NCI-H345 (cell line): ENCODE data around the gene HERC4.
"Not testable (repeated sequence)": the region's sequence is repeated elsewhere in the genome, so short reads cannot be mapped to it uniquely, and the experiment has no call there.

Experiments used
- DNase-seq: peaks from one replicate; lab custom pipeline; 2025; lab: John Stamatoyannopoulos, UW

Gene HERC4

GRCh38 chr10:68049289-68050078 lies 25.6 kb downstream of the HERC4 start:
- no peak for DNase-seq

- no peak for DNase-seq
Observed at GRCh38 chr10:68047554-68048327, 27.3 kb downstream of the HERC4 start.

DNA sequence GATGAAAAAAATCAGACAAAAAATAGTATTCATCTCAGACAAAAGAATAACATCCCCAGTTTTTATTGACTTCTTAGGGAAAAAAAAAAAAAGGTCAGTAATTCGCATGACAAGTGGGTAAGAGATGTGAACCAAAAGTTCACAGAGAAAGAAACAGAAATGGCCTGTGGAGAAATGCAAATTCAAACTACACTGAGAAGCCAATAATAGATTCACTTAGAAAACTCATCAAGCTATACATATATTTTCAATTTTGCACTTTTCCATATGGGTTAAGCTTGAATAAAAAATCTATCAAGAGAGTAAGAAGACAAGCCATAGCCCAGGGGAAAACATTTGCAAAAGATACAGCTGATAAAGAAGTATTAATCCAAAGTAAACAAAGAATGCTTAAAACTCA lies 28.0 kb downstream of the HERC4 start:
- DNase-seq, result no peak

GRCh38 chr10:68046642-68047041 lies 28.4 kb downstream of the HERC4 start:
- DNase-seq, result no peak

DNA sequence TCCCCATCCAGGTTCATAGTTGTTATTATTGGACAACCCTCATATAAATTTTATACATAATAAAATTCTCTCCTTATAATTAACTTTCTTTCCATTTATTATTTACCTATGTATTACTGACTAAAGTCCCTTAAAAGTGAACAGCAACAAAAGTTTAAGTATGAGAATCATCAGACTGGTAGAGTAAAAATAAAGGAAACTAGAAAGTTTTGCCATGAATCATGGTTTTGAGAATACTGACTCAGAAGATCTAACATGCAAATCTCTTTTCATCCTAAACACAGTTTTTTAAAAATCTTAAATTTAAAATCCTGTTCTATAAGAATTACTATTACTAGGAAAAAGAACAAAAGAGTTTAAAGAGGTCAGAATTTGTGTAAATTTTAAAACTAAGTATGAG lies 32.1 kb downstream of the HERC4 start:
- DNase-seq, result no peak

GRCh38 chr10:68032113-68032512 lies 43.0 kb downstream of the HERC4 start:
- no peak for DNase-seq

- DNase-seq, result no peak
Observed at GRCh38 chr10:68027429-68027828, 47.7 kb downstream of the HERC4 start.

DNA sequence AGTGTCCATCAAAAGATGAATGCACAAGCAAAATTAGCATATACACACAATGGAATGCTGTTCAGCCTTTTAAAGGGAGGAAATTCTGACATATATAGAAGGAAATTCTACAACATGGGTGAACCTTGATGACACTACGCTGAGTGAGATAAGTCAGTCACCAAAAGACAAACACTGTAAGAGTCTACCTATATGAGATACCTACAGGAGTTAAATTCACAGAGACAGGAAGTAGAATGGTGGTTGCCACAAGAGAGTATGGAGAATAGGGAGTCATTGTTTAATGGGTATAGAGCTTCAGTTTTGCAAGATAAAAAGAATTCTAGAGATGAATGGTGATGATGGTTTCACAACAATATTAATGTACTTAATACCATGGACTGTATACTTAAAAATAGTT lies 51.8 kb downstream of the HERC4 start:
- no peak for DNase-seq

GRCh38 chr10:68022324-68022723 lies 52.8 kb downstream of the HERC4 start:
- not testable (repeated sequence) for DNase-seq

GRCh38 chr10:68016519-68016918 lies 58.6 kb downstream of the HERC4 start:
- DNase-seq, result not testable (repeated sequence)

- no peak for DNase-seq
Observed at GRCh38 chr10:68010426-68010940, 64.6 kb downstream of the HERC4 start.

DNA sequence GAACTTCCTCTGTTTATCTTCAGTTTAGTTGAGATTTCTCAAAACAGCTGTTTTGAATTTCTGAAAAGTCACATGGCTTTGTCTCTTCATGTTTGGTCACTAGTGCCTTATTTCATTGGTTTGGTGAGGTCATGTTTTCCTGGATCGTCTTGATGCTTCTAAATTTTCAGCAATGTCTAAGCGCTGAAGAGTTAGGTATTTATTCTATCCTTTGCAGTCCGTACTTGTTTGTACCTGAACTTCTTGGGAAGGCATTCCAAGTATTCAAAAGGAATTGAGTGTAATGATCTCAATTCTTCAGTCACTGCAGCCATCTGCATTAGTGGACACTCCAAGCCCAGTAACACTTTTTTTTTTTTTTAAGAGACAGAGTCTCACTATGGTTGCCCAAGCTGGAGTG lies 67.7 kb downstream of the HERC4 start:
- DNase-seq, result no peak

GRCh38 chr10:68001539-68001938 lies 73.5 kb downstream of the HERC4 start:
- DNase-seq, result no peak

DNA sequence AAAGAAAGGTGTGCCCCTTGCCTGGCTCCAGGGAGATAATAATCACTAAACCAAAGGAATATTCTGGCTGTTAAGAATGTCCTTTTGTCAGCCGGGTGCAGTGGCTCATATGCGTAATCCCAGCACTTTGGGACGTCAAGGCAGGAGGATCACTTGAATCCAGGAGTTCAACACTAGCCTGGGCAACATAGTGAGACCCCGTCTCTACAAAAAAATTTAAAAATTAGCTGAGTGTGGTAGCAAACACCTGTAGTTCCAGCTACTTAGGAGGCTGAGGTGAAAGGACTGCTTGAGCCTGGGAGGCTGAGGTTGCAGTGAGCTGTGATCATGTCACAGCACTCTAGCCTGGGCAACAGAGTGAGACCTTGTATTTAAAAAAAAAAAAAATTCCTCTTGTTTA lies 74.1 kb downstream of the HERC4 start:
- no peak for DNase-seq

GRCh38 chr10:67990093-67990492 lies 85.0 kb downstream of the HERC4 start:
- no peak for DNase-seq

DNA sequence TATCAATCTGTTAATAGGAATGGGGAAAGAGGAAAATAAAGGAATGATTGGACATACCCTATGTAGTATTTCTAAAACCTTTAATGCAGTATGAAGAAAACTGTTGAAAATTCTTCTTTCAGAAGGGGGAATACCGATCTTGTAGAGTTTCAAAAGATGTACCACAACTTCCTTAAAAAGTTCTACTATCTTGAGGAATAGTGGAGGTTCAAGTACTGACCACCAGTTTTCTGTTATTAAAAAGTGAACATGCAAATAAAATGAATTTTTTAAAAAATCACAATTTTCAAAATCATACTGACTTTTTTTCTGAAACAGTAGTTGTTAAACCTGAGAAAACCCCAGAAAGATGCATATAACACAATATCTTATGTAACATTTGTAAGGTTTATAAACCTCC lies 86.5 kb downstream of the HERC4 start:
- no peak for DNase-seq

DNA sequence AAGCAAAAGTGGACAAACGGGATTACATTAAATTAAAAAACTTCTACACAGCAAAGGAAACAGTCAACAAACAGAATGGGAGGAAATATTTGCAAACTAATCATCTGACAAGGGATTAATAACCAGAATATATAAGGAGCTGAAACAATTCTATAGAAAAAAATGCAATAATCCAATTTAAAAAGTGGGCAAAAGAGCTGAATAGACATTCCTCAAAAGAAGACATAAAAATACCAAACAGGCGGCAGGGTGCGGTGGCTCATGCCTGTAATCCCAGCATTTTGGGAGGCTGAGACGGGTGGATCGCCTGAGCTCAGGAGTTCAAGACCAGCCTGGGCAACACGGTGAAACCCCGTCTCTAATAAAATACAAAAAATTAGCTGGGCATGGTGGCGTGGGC lies 92.5 kb downstream of the HERC4 start:
- not testable (repeated sequence) for DNase-seq

DNA sequence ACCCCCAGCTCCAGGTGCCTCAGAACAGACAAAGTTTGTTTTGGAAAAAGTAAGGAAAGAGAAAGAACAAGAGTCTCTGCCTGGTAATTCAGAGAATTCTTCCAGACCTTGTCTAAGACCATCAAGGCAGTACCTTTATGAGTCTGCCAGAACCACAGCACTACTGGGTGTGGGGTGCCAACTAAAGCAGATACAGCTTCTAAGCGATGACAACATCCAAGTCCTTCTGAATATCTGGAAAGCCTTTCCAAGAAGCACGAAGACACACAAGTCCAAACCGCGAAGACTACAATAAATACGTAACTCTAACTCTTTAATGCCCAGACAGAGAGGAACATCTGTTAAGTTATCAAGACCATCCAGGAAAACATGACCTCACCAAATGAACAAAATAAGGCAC lies 96.3 kb downstream of the HERC4 start:
- DNase-seq, result no peak

GRCh38 chr10:67977251-67977650 lies 97.8 kb downstream of the HERC4 start:
- no peak for DNase-seq

DNA sequence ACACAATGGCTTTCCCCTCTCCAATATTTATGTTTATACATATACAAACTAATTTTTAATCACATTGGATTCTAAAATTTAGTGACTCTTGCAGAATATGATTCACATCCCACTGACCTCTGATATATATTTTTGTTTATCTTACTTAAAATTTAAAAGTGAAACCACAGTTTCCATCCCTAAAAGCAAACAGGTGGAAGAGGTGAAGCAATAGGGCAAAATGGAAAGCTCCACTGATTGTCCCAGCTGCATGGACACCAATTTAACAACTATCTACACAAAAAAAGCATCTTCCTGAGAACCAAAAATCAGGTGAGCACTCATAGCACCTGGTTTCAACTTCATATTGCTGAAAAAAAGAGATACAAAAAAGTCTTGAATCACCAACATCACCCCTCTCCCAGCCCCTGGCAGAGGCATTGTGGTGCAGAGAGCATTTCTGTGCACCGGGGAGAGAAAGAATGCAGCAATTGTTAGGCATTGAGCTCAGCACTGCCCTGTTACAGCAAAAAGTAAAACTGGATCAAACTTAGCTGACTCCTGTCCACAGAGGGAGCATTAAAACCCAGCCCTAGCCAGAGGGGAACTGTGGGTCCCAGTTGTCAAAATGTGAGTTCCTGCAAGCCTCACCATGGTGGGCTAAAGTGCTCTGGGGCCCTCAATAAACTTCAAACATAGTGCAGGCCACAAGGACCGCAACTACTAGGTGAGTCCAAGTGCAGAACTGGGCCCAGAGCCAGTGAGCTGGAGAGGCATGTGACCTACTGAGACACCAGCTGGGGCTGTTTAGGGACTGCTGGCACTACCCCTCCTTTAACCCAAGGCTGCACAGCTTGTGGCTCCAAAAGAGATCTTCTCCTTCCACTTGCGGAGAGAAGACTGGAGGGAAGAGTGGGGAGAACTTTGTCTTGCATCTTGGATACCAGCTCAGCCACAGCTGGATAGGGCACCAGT lies 98.5 kb downstream of the HERC4 start:
- DNase-seq, result no peak

- DNase-seq, result no peak
Observed at GRCh38 chr10:67975871-67976270, 99.2 kb downstream of the HERC4 start.

DNA sequence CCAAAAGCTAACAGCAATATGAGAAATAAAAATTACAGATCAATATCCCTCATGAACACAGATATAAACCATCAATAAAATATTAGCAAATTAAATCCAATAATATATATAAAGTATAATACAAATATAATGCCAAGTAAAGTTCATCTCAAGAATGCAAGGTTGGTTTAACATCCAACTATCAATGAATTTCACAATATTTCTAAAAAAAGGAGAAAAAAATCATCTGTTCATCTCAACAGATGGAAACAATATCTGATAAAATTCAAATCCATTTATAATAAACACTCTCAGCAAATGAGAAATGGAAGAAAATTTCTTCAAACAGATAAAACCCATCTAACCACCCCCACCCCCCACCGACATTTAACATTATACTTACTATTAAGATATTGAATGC lies 103.8 kb downstream of the HERC4 start:
- DNase-seq, result no peak
